Measurements from ENCODE around the gene SFXN3. TPM values are rescaled to one million over a fixed set of nuclear protein-coding genes. Genes with fewer than 3 reads are reported as not detected.

The SFXN3 gene
- total and polyA plus RNA-seq, 2 of the 8 experiments (the other 6 are each of a cell fraction or from before 2014, with no cell fraction given): 2.6 to 2.8 TPM

DNA sequence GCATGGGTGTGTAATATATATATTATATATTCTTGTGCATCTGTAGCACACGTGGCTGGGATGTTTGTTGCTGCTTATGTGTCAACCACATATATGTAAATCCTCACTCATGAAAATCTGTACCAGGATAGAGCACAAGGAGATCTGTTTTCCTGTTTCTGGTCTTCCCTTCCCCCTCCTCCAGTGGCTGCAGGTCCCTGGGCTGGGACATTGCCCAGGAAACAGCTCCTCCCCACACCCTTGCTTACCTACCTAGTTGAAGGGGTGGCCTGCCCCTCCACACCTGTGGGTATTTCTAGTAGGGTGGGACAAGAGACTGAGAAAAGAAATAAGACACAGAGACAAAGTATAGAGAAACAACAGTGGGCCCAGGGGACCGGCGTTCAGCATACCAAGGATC, 2.2 kb downstream of the SFXN3 start:
- Histone ChIP-seq H2BK5ac (ENCODE audit: low read depth, low read length) (no peak overlapping the region), H4K20me1 (replicated peaks in 1 of 2; ENCODE audit: control insufficient read depth in 1 of 2, insufficient read depth in 2 of 2, low read length in 2 of 2) (peaks cover 0 to 3% of the 10 kb centered on the region in 2 experiments), H3K56ac (replicated peaks; ENCODE audit: insufficient read length, low read depth, low read length) (no peak overlapping the region), H4K8ac (ENCODE audit: extremely low read depth, insufficient read depth, low read length) (no peak overlapping the region), H3K9ac (replicated peaks in 1 of 4; ENCODE audit: extremely low read depth in 1 of 4, low read depth in 3 of 4, low read length in 3 of 4) (no peak overlapping the region), H3K36me3 (ENCODE audit: control insufficient read depth in 2 of 4, insufficient read depth in 4 of 4, low read length in 3 of 4) (no peaks in the 10 kb centered on the region), H2AK5ac (ENCODE audit: low read depth, low read length) (no peak overlapping the region), H3K4ac (replicated peaks; ENCODE audit: insufficient read length, low read depth, low read length) (no peak overlapping the region), H4K5ac (ENCODE audit: insufficient read length, low read depth, low read length) (no peak overlapping the region), H2BK12ac (ENCODE audit: low read depth, low read length) (no peak overlapping the region), H3K27me3 (replicated peaks in 1 of 4; ENCODE audit: control insufficient read depth in 3 of 4, extremely low read depth in 1 of 4, insufficient read depth in 3 of 4, low read length in 3 of 4) (peaks cover 1 to 45% (median 37%) of the 10 kb centered on the region in 4 experiments), H3K14ac (ENCODE audit: insufficient read length) (no peak overlapping the region), H3K23me2 (ENCODE audit: low read depth, low read length) (peaks cover 17% of the 10 kb centered on the region), H3K23ac (ENCODE audit: insufficient read length) (no peak overlapping the region), H3K4me2 (ENCODE audit: insufficient read depth in 1 of 2, low read depth in 2 of 2, low read length in 2 of 2) (no peak overlapping the region; a peak in 1 of 4 replicates), H3K18ac (ENCODE audit: extremely low read depth, low read length) (no peak overlapping the region), H3K27ac (ENCODE audit: low read depth, low read length) (no peak overlapping the region), H3K79me1 (ENCODE audit: low read depth, low read length) (no peaks in the 10 kb centered on the region; the same call in 1 of the 2 replicates), H3K9me3 (ENCODE audit: insufficient read depth in 2 of 2, low read depth in 1 of 2, low read length in 1 of 2) (no peaks in the 10 kb centered on the region), H4K91ac (replicated peaks; ENCODE audit: insufficient read length, low read length) (no peak overlapping the region), H2BK120ac (replicated peaks; ENCODE audit: low read depth, low read length) (no peak overlapping the region), H3K4me3 (ENCODE audit: extremely low read depth in 1 of 4, insufficient read depth in 2 of 4, low read depth in 3 of 4, low read length in 4 of 4) (no peak overlapping the region), H2BK20ac (ENCODE audit: low read length) (no peak overlapping the region), H3K4me1 (replicated peaks in 1 of 4; ENCODE audit: control insufficient read depth in 3 of 4, insufficient read depth in 4 of 4, low read length in 3 of 4) (peaks cover 0 to 26% (median 21%) of the 10 kb centered on the region in 4 experiments; a peak in 6 of 7 replicates), H3K79me2 (ENCODE audit: control insufficient read depth in 1 of 2, insufficient read depth in 2 of 2, low read length in 2 of 2) (no peaks in the 10 kb centered on the region), H2BK15ac (ENCODE audit: low read length) (no peak overlapping the region), H2AFZ (ENCODE audit: low read length) (no peak overlapping the region)
- TF ChIP-seq EGR1 (IDR thresholded peaks at IDR 0.05; ENCODE audit: borderline replicate concordance, low read depth, low read length) (no peak), SIN3A (conservative IDR thresholded peaks at IDR 0.05 in 1 of 2, IDR thresholded peaks at IDR 0.05 in 1 of 2; ENCODE audit: low read depth in 1 of 2, low read length in 2 of 2) (no peak), RAD21 (IDR thresholded peaks at IDR 0.05 in 1 of 2, conservative IDR thresholded peaks at IDR 0.05 in 1 of 2; ENCODE audit: low read depth in 2 of 2, low read length in 2 of 2) (no peak), TEAD4 (IDR thresholded peaks at IDR 0.05; ENCODE audit: low read depth, low read length) (no peak), MAFK (IDR thresholded peaks at IDR 0.05; ENCODE audit: low read depth, low read length) (no peak), YY1 (IDR thresholded peaks at IDR 0.05; ENCODE audit: low read depth, low read length) (no peak)
- TF ChIP-seq, protein P1, sequence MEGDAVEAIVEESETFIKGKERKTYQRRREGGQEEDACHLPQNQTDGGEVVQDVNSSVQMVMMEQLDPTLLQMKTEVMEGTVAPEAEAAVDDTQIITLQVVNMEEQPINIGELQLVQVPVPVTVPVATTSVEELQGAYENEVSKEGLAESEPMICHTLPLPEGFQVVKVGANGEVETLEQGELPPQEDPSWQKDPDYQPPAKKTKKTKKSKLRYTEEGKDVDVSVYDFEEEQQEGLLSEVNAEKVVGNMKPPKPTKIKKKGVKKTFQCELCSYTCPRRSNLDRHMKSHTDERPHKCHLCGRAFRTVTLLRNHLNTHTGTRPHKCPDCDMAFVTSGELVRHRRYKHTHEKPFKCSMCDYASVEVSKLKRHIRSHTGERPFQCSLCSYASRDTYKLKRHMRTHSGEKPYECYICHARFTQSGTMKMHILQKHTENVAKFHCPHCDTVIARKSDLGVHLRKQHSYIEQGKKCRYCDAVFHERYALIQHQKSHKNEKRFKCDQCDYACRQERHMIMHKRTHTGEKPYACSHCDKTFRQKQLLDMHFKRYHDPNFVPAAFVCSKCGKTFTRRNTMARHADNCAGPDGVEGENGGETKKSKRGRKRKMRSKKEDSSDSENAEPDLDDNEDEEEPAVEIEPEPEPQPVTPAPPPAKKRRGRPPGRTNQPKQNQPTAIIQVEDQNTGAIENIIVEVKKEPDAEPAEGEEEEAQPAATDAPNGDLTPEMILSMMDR (IDR thresholded peaks at IDR 0.05; ENCODE audit: control extremely low read depth in 1 of 3, insufficient read depth in 1 of 3, low read depth in 1 of 3, low read length in 3 of 3): no peak
- DNase-seq (ENCODE audit: low read depth in 1 of 2, low spot score in 2 of 2): no peak
- WGBS, 2 experiments (ENCODE audit: extremely low coverage in 1 of 2, insufficient coverage in 1 of 2, insufficient read length in 1 of 2, insufficient replicate concordance in 2 of 2, low coverage in 1 of 2, low lambda C conversion rate in 2 of 2, missing lambda C conversion rate in 1 of 2): 78% methylated on average over 3 of the region's 3 CpGs; no CpG with 5 or more reads in 1 of the 2 experiments
- ChIA-PET CTCF (ENCODE audit: partially characterized antibody) (interaction anchor here (11.4 to 51.8 kb wide), 2 partner anchors 16 to 41 kb away, joined by 145 to 2176 read pairs; partner anchors contain the start of gene KAZALD1), POLR2A (ENCODE audit: partially characterized antibody) (no interaction called here)
- FAIRE-seq: no peak

Data from H1 (cell line).